ENCODE results near the gene DUSP1. TPM values are rescaled to one million over a fixed set of nuclear protein-coding genes. Genes with fewer than 3 reads are reported as not detected.
A peak's percentile ranks its signal among the peaks of the same experiment; 100 is the strongest.

Gene DUSP1
- total and polyA plus RNA-seq, 2 of the 13 experiments (the other 11 are each of a cell fraction or from before 2014, with no cell fraction given) = 27.1 to 55.5 TPM

- TF ChIP-seq ZNF407 (CRISPR knock-in tag; IDR thresholded peaks at IDR 0.05; ENCODE audit: not compliant biosample characterization) (no peak), GLI4 (CRISPR knock-in tag; IDR thresholded peaks at IDR 0.05; ENCODE audit: borderline replicate concordance) (no peak), ZNF761 (CRISPR knock-in tag; conservative IDR thresholded peaks at IDR 0.05) (0 out of 2 replicates have a peak, but pooled peaks have one; percentile 53), ZNF883 (CRISPR knock-in tag; IDR thresholded peaks at IDR 0.05; ENCODE audit: not compliant biosample characterization) (no peak), ZNF563 (CRISPR knock-in tag; IDR thresholded peaks at IDR 0.05) (peak; percentile 84; the same call in 1 of the 2 replicates)
- TF ChIP-seq, protein P1, sequence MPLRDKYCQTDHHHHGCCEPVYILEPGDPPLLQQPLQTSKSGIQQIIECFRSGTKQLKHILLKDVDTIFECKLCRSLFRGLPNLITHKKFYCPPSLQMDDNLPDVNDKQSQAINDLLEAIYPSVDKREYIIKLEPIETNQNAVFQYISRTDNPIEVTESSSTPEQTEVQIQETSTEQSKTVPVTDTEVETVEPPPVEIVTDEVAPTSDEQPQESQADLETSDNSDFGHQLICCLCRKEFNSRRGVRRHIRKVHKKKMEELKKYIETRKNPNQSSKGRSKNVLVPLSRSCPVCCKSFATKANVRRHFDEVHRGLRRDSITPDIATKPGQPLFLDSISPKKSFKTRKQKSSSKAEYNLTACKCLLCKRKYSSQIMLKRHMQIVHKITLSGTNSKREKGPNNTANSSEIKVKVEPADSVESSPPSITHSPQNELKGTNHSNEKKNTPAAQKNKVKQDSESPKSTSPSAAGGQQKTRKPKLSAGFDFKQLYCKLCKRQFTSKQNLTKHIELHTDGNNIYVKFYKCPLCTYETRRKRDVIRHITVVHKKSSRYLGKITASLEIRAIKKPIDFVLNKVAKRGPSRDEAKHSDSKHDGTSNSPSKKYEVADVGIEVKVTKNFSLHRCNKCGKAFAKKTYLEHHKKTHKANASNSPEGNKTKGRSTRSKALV (CRISPR knock-in tag; IDR thresholded peaks at IDR 0.05) = peak; percentile 82
Measured at GRCh38 chr5:172772112-172772906, 1.3 kb upstream of the DUSP1 start (continued).
